Middle frontal gyrus (tissue), 1 donor: ENCODE data around the gene AJAP1.

ENCODE experiments used
- DNase-seq: peaks from one replicate; pipeline ENCODE4 v3.0.0-alpha.2; 2015; ENCODE audit warnings: low spot score; ENCODE audit errors: extremely low spot score

Gene AJAP1

DNA sequence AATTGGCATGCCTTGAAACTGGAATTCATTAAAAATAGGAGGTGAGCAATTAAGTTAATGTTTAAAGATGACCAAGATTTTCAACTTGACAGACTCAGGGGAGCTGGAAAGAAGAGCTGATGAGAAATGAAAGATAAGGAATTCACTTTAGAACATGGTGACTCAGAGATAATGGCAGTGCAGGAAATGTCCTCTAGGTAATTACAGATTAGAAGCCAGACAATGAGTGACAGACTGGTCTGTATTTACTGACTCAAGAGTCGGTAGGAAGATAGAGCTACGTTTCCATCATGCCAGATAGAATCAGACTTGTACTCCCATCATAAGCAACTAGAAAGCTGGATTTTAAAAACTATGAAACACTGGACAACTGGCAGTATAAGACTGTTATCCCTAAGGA is 151.6 kb downstream of the AJAP1 start:
- no peak for DNase-seq

- no peak for DNase-seq
Observed at GRCh38 chr1:4820543-4820942, 166.1 kb downstream of the AJAP1 start.

GRCh38 chr1:4825800-4826450 is 171.5 kb downstream of the AJAP1 start:
- peak; percentile 53 for DNase-seq

DNA sequence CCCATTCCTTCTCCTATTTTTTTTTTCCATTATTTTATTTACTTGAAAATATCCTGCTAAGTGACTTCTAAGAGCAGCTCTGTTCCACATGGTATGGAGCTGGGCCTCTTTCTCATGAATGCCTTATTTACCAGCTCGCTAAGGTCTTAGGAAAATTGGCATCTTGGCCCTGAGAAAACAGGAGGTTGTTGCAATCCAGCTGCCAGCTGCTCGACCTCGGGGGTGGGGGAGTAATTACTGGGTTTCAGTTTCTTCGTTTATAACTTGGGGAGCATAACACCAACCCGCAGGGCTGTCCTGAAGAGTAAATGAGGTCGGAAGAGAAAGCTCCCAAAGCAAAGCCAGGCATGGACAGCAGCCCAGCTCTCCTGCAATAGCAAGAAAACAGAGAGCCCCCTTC is 176.3 kb downstream of the AJAP1 start:
- DNase-seq = no peak

- DNase-seq = no peak
Observed at GRCh38 chr1:4836574-4836973, 182.2 kb downstream of the AJAP1 start.

GRCh38 chr1:4837031-4837600 is 182.7 kb downstream of the AJAP1 start:
- no peak for DNase-seq

- DNase-seq = no peak
Observed at GRCh38 chr1:4837752-4838151, 183.3 kb downstream of the AJAP1 start.

DNA sequence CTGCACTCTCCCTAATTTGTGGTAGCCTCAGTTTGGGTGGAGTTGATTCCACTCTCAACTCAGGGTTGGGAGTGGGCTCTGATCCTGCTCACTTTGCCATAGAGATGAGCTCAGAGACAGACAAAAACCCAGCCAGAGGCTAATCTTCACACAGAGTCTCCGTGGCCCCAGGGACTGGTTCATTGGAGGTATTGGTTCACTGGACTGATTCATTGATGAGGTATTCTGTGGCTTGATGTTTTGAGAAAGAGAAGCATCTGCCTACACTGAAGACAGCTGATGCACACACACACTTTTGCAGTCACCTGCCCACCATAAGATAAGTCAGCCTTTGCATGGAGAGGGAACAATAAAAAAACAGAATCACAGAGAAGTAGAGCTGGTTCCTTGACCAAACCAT is 183.8 kb downstream of the AJAP1 start:
- DNase-seq = no peak
